Fibroblast of lung (primary cell): ENCODE results near the gene GPC6. TPM values are rescaled to one million over a fixed set of nuclear protein-coding genes. Genes with fewer than 3 reads are reported as not detected.

Source experiments
- DNase-seq, 2 donors: peaks; one replicate each; pipeline versions ENCODE4 v3.0.0 to v3.0.0-alpha.2; 2010; ENCODE audit warnings: low read depth in 2 of 2
- H2AFZ ChIP-seq: 2 replicates; pipeline ENCODE4 v1.5.1; 2012; ENCODE audit warnings: low read length, control low read depth, inconsistent platforms
- H3K27ac ChIP-seq: 2 replicates; pipeline ENCODE4 v1.5.1; 2011; ENCODE audit warnings: low read length, control low read depth; ENCODE audit not compliant: insufficient read depth
- H3K27me3 ChIP-seq: 2 replicates; pipeline ENCODE4 v1.5.1; 2011; ENCODE audit warnings: mild to moderate bottlenecking, low read length; ENCODE audit not compliant: control insufficient read depth, insufficient read depth
- H3K36me3 ChIP-seq: 2 replicates; pipeline ENCODE4 v1.5.1; 2011; ENCODE audit warnings: low read length; ENCODE audit not compliant: control insufficient read depth, insufficient read depth
- H3K4me1 ChIP-seq: 2 replicates; pipeline ENCODE4 v1.5.1; 2011; ENCODE audit warnings: low read length; ENCODE audit not compliant: control insufficient read depth, insufficient read depth; ENCODE audit errors: extremely low read depth
- H3K4me2 ChIP-seq: 2 replicates; pipeline ENCODE4 v1.5.1; 2011; ENCODE audit warnings: low read length, control low read depth; ENCODE audit not compliant: insufficient read depth; ENCODE audit errors: extremely low read depth
- H3K4me3 ChIP-seq, 4 experiments: fragments of 200-600 bp in 1 of 4; sonication (generic) in 1 of 4; replicated peaks in 1 of 4; 2 replicates each; pipeline ENCODE4 v1.5.1; 2011 to 2016; ENCODE audit warnings: low read length in 4 of 4, low read depth in 3 of 4, mild to moderate bottlenecking in 3 of 4, control low read depth in 2 of 4, inconsistent platforms in 1 of 4, mixed read lengths in 1 of 4; ENCODE audit not compliant: insufficient read depth in 1 of 4; ENCODE audit errors: control extremely low read depth in 1 of 4
- H3K79me2 ChIP-seq: 2 replicates; pipeline ENCODE4 v1.5.1; 2012; ENCODE audit warnings: mild to moderate bottlenecking, low read length, inconsistent platforms; ENCODE audit not compliant: control insufficient read depth, insufficient read depth
- H3K9ac ChIP-seq: 2 replicates; pipeline ENCODE4 v1.5.1; 2011; ENCODE audit warnings: mild to moderate bottlenecking, low read length, control low read depth; ENCODE audit not compliant: insufficient read depth
- H3K9me3 ChIP-seq: 2 replicates; pipeline ENCODE4 v1.5.1; 2012; ENCODE audit warnings: low read depth, low read length; ENCODE audit not compliant: control insufficient read depth, insufficient read depth
- H4K20me1 ChIP-seq: 2 replicates; pipeline ENCODE4 v1.5.1; 2011; ENCODE audit warnings: low read length; ENCODE audit not compliant: control insufficient read depth, insufficient read depth; ENCODE audit errors: extremely low read depth
- CTCF ChIP-seq, 2 donors: IDR thresholded peaks in 1 of 2; conservative IDR thresholded peaks in 1 of 2; 1 replicate in 1 of 2; 2 replicates in 1 of 2; pipeline ENCODE4 v1.5.1; 2011 to 2012; ENCODE audit warnings: low read length in 2 of 2, control low read depth in 1 of 2, inconsistent platforms in 1 of 2, low read depth in 1 of 2, mild to moderate bottlenecking in 1 of 2
- EZH2 ChIP-seq: IDR thresholded peaks from 2 replicates; pipeline ENCODE4 v1.5.1; 2012; ENCODE audit warnings: low read length, control low read depth, mild to moderate bottlenecking; ENCODE audit errors: missing control alignments
- polyA plus RNA-seq, 2 donors: library from polyadenylated mRNA; depleted of rRNA in 1 of 2; stranded (reverse) in 1 of 2; unstranded in 1 of 2; fragments of >200 nt; gene quantifications; 2 replicates each; pipeline ENCODE4 v1.2.1, GENCODE V29; 2011 to 2012; ENCODE audit warnings: missing spikeins in 1 of 2
- total RNA-seq: library from RNA; depleted of rRNA; stranded (reverse); fragments of >200 nt; gene quantifications from 2 replicates; pipeline ENCODE4 v1.2.1, GENCODE V29; 2014

The GPC6 gene
- total and polyA plus RNA-seq, 2 donors (not counting 1 experiment from before 2014, with no cell fraction given) = 11.2 to 33.7 TPM

GRCh38 chr13:94172416-94172815 is 945.8 kb downstream of the GPC6 start:
- H3K4me1 ChIP-seq = no peaks in the 10 kb centered on the region
- peak in 1 of 2 donors; percentile 30 for DNase-seq
- no peak overlapping the region for H2AFZ ChIP-seq

GRCh38 chr13:94173312-94173854 is 946.8 kb downstream of the GPC6 start:
- Histone ChIP-seq H3K79me2 (no peaks in the 10 kb centered on the region), H4K20me1 (no peaks in the 10 kb centered on the region), H3K27ac (no peak overlapping the region), H3K9me3 (no peaks in the 10 kb centered on the region), H3K4me1 (no peaks in the 10 kb centered on the region), H3K27me3 (no peaks in the 10 kb centered on the region), H3K9ac (no peak overlapping the region), H3K4me2 (no peak overlapping the region), H2AFZ (no peak overlapping the region), H3K4me3 (no peak overlapping the region), H3K36me3 (no peaks in the 10 kb centered on the region)
- peak in 1 of 2 donors; percentile 93 for DNase-seq
- TF ChIP-seq CTCF (conservative IDR thresholded peaks at IDR 0.05 in 1 of 2, IDR thresholded peaks at IDR 0.05 in 1 of 2; ENCODE audit: low read depth in 1 of 2, low read length in 2 of 2) (no peak), EZH2 (no peak)

More at GRCh38 chr13:94172416-94172815, 945.8 kb downstream of the GPC6 start:
- H3K27me3 ChIP-seq = no peaks in the 10 kb centered on the region
- H3K9ac ChIP-seq = no peak overlapping the region
- H3K79me2 ChIP-seq = no peaks in the 10 kb centered on the region
- H3K4me2 ChIP-seq = no peak overlapping the region
- no peaks in the 10 kb centered on the region for H3K36me3 ChIP-seq
- H3K4me3 ChIP-seq = no peak overlapping the region
- H4K20me1 ChIP-seq = no peaks in the 10 kb centered on the region
- TF ChIP-seq EZH2 = no peak
- no peak for TF ChIP-seq CTCF (conservative IDR thresholded peaks at IDR 0.05 in 1 of 2, IDR thresholded peaks at IDR 0.05 in 1 of 2; ENCODE audit: low read depth in 1 of 2, low read length in 2 of 2)
- H3K9me3 ChIP-seq = no peaks in the 10 kb centered on the region
- no peak overlapping the region for H3K27ac ChIP-seq

- no peak for DNase-seq
- Histone ChIP-seq H3K4me2 (no peak overlapping the region), H4K20me1 (no peaks in the 10 kb centered on the region), H3K79me2 (no peaks in the 10 kb centered on the region), H3K36me3 (no peaks in the 10 kb centered on the region), H3K4me1 (no peaks in the 10 kb centered on the region), H3K27ac (no peak overlapping the region), H3K9ac (no peak overlapping the region), H3K4me3 (no peak overlapping the region), H3K9me3 (no peaks in the 10 kb centered on the region), H3K27me3 (no peaks in the 10 kb centered on the region), H2AFZ (no peak overlapping the region)
- no peak for TF ChIP-seq EZH2
These were observed 947.4 kb downstream of the GPC6 start for GRCh38 chr13:94174009-94174408.
